H1 (cell line): Measurements from ENCODE around the gene TNIK. TPM values are rescaled to one million over a fixed set of nuclear protein-coding genes. Genes with fewer than 3 reads are reported as not detected.

Experiments
- CTCF ChIA-PET: fragments of 300-600 bp; sonication (Branson Sonifier 250); formaldehyde crosslinking; loops from one replicate; lab custom pipeline; 2021; ENCODE audit not compliant: partially characterized antibody; lab: Charles Lee
- POLR2A ChIA-PET: fragments of 300-600 bp; sonication (Branson Sonifier 250); formaldehyde crosslinking; loops from one replicate; lab custom pipeline; 2021; ENCODE audit warnings: inconsistent platforms; ENCODE audit not compliant: partially characterized antibody; lab: Charles Lee
- DNase-seq, 2 experiments: peaks; one replicate each; pipeline versions ENCODE4 v3.0.0 to v3.0.0-alpha.2; 2010 to 2022; ENCODE audit warnings: low spot score in 2 of 2, low read depth in 1 of 2, mixed read lengths in 1 of 2
- FAIRE-seq: peaks from 2 replicates; lab custom pipeline; 2011; peaks lifted over from hg19 to GRCh38; lab: Jason Lieb, UNC
- H2AFZ ChIP-seq: 2 replicates; pipeline ENCODE4 v1.8.1; 2012; ENCODE audit warnings: low read length, inconsistent platforms
- H2AK5ac ChIP-seq: 2 replicates; pipeline ENCODE4 v1.6.1; 2013; ENCODE audit warnings: low read depth, low read length
- H2BK120ac ChIP-seq: replicated peaks from 2 replicates; pipeline ENCODE3; 2013; ENCODE audit warnings: low read depth, low read length, inconsistent platforms
- H2BK12ac ChIP-seq: 2 replicates; pipeline ENCODE4 v1.6.1; 2013; ENCODE audit warnings: low read depth, low read length
- H2BK15ac ChIP-seq: 2 replicates; pipeline ENCODE4 v1.6.1; 2013; ENCODE audit warnings: low read length
- H2BK20ac ChIP-seq: 2 replicates; pipeline ENCODE4 v1.6.1; 2013; ENCODE audit warnings: low read length
- H2BK5ac ChIP-seq: 2 replicates; pipeline ENCODE4 v1.6.1; 2013; ENCODE audit warnings: low read depth, low read length
- H3K14ac ChIP-seq: 2 replicates; pipeline ENCODE4 v1.6.1; 2013; ENCODE audit warnings: inconsistent platforms; ENCODE audit not compliant: insufficient read length
- H3K18ac ChIP-seq: 2 replicates; pipeline ENCODE4 v1.6.1; 2013; ENCODE audit warnings: low read length; ENCODE audit errors: extremely low read depth
- H3K23ac ChIP-seq: 2 replicates; pipeline ENCODE4 v1.6.1; 2013; ENCODE audit warnings: inconsistent platforms; ENCODE audit not compliant: insufficient read length
- H3K23me2 ChIP-seq: 2 replicates; pipeline ENCODE4 v1.6.1; 2013; ENCODE audit warnings: low read depth, low read length
- H3K27ac ChIP-seq: 2 replicates; pipeline ENCODE4 v1.6.1; 2011; ENCODE audit warnings: low read depth, low read length, inconsistent platforms
- H3K27me3 ChIP-seq, 4 experiments: replicated peaks in 1 of 4; 1 replicate in 1 of 4; 2 replicates in 3 of 4; pipeline versions ENCODE4 v1.6.1 to v1.8.1; 2011 to 2013; ENCODE audit warnings: low read length in 3 of 4, mild to moderate bottlenecking in 3 of 4, inconsistent platforms in 2 of 4, mixed read lengths in 2 of 4, moderate library complexity in 1 of 4; ENCODE audit not compliant: control insufficient read depth in 3 of 4, insufficient read depth in 3 of 4; ENCODE audit errors: extremely low read depth in 1 of 4
- H3K36me3 ChIP-seq, 4 experiments: 2 replicates each; pipeline versions ENCODE4 v1.6.1 to v1.8.1; 2011 to 2013; ENCODE audit warnings: mild to moderate bottlenecking in 4 of 4, low read length in 3 of 4, moderate library complexity in 2 of 4, control low read depth in 1 of 4, inconsistent platforms in 1 of 4; ENCODE audit not compliant: insufficient read depth in 4 of 4, control insufficient read depth in 2 of 4
- H3K4ac ChIP-seq: replicated peaks from 2 replicates; pipeline ENCODE3; 2013; ENCODE audit warnings: low read length, low read depth, mixed read lengths, inconsistent platforms; ENCODE audit not compliant: insufficient read length
- H3K4me1 ChIP-seq, 4 experiments: replicated peaks in 1 of 4; 1 replicate in 1 of 4; 2 replicates in 3 of 4; pipeline versions ENCODE4 v1.6.1 to v1.8.1; 2011 to 2013; ENCODE audit warnings: low read length in 3 of 4, inconsistent platforms in 2 of 4, mixed read lengths in 1 of 4; ENCODE audit not compliant: insufficient read depth in 4 of 4, control insufficient read depth in 3 of 4
- H3K4me2 ChIP-seq, 2 experiments: 2 replicates each; pipeline versions ENCODE4 v1.6.1 to v1.8.1; 2011 to 2013; ENCODE audit warnings: low read depth in 2 of 2, low read length in 2 of 2, control low read depth in 1 of 2, inconsistent platforms in 1 of 2, mild to moderate bottlenecking in 1 of 2; ENCODE audit not compliant: insufficient read depth in 1 of 2
- H3K4me3 ChIP-seq, 4 experiments: fragments of 200-600, 300-600 bp in 1 of 4; sonication (generic), shearing (Covaris generic), sonication (Bioruptor Twin) in 1 of 4; 2 replicates each; pipeline versions ENCODE4 v1.5.1 to v1.8.1; 2011 to 2016; ENCODE audit warnings: low read length in 4 of 4, low read depth in 3 of 4, control low read depth in 2 of 4, inconsistent platforms in 2 of 4, mild to moderate bottlenecking in 2 of 4, mixed read lengths in 1 of 4, moderate library complexity in 1 of 4; ENCODE audit not compliant: insufficient read depth in 2 of 4; ENCODE audit errors: extremely low read depth in 1 of 4
- H3K56ac ChIP-seq: replicated peaks from 2 replicates; pipeline ENCODE3; 2013; ENCODE audit warnings: low read depth, mild to moderate bottlenecking, mixed read lengths, low read length, inconsistent platforms; ENCODE audit not compliant: insufficient read length
- H3K79me1 ChIP-seq: 2 replicates; pipeline ENCODE4 v1.6.1; 2013; ENCODE audit warnings: low read depth, low read length, control low read depth
- H3K79me2 ChIP-seq, 2 experiments: 2 replicates each; pipeline versions ENCODE4 v1.6.1 to v1.8.1; 2012 to 2013; ENCODE audit warnings: low read length in 2 of 2, mild to moderate bottlenecking in 2 of 2, inconsistent platforms in 1 of 2; ENCODE audit not compliant: insufficient read depth in 2 of 2, control insufficient read depth in 1 of 2
- H3K9ac ChIP-seq, 4 experiments: replicated peaks in 1 of 4; 1 replicate in 1 of 4; 2 replicates in 3 of 4; pipeline versions ENCODE4 v1.6.1 to v1.8.1; 2011 to 2013; ENCODE audit warnings: low read depth in 3 of 4, low read length in 3 of 4, control low read depth in 2 of 4, mild to moderate bottlenecking in 2 of 4, moderate library complexity in 2 of 4, inconsistent platforms in 1 of 4; ENCODE audit errors: extremely low read depth in 1 of 4
- H3K9me3 ChIP-seq, 2 experiments: 2 replicates each; pipeline versions ENCODE4 v1.6.1 to v1.8.1; 2012 to 2013; ENCODE audit warnings: mild to moderate bottlenecking in 2 of 2, moderate library complexity in 2 of 2, control low read depth in 1 of 2, inconsistent platforms in 1 of 2, low read depth in 1 of 2, low read length in 1 of 2, mixed read lengths in 1 of 2; ENCODE audit not compliant: insufficient read depth in 2 of 2
- H4K20me1 ChIP-seq, 2 experiments: replicated peaks in 1 of 2; 2 replicates each; pipeline versions ENCODE3 to v1.8.1; 2011 to 2013; ENCODE audit warnings: inconsistent platforms in 2 of 2, low read length in 2 of 2, mild to moderate bottlenecking in 1 of 2; ENCODE audit not compliant: insufficient read depth in 2 of 2, control insufficient read depth in 1 of 2
- H4K5ac ChIP-seq: 2 replicates; pipeline ENCODE4 v1.6.1; 2013; ENCODE audit warnings: low read length, low read depth, mixed read lengths, inconsistent platforms; ENCODE audit not compliant: insufficient read length
- H4K8ac ChIP-seq: 2 replicates; pipeline ENCODE4 v1.8.0; 2013; ENCODE audit warnings: mild to moderate bottlenecking, moderate library complexity, low read length, inconsistent platforms; ENCODE audit not compliant: insufficient read depth; ENCODE audit errors: extremely low read depth
- H4K91ac ChIP-seq: replicated peaks from 2 replicates; pipeline ENCODE3; 2013; ENCODE audit warnings: low read length, mixed read lengths, inconsistent platforms; ENCODE audit not compliant: insufficient read length
- CBX8 ChIP-seq: fragments of 300-800, 300-1000 bp; sonication (generic); IDR thresholded peaks from 2 replicates; pipeline ENCODE4 v1.7.1; 2016; ENCODE audit warnings: low read depth, low read length, borderline replicate concordance
- CHD2 ChIP-seq: IDR thresholded peaks from 2 replicates; pipeline ENCODE4 v1.6.1; 2012; ENCODE audit warnings: low read length, improper control_type of control experiment
- MAFK ChIP-seq: IDR thresholded peaks from 2 replicates; pipeline ENCODE4 v1.6.1; 2012; ENCODE audit warnings: low read depth, mild to moderate bottlenecking, improper control_type of control experiment, low read length
- MAX ChIP-seq: IDR thresholded peaks from 2 replicates; pipeline ENCODE4 v1.6.1; 2012; ENCODE audit warnings: inconsistent platforms
- RNF2 ChIP-seq: fragments of 200-900, 300-1000 bp; sonication (generic); IDR thresholded peaks from 2 replicates; pipeline ENCODE4 v1.7.1; 2016; ENCODE audit warnings: borderline replicate concordance, low read depth, mild to moderate bottlenecking, antibody characterized with exemption, low read length; ENCODE audit not compliant: poor library complexity, severe bottlenecking; ENCODE audit errors: missing control alignments
- SAP30 ChIP-seq: fragments of 300-600 bp; sonication (generic); IDR thresholded peaks from 2 replicates; pipeline ENCODE4 v1.7.1; 2012; ENCODE audit warnings: low read length, moderate library complexity, mild to moderate bottlenecking, inconsistent platforms; ENCODE audit not compliant: insufficient read depth, insufficient replicate concordance
- SIRT6 ChIP-seq: IDR thresholded peaks from one replicate; pipeline ENCODE4 v1.7.1; 2012; ENCODE audit warnings: low read length, inconsistent platforms
- SP1 ChIP-seq: IDR thresholded peaks from 2 replicates; pipeline ENCODE4 v1.6.1; 2011; ENCODE audit warnings: low read depth, low read length
- WGBS, 2 experiments: shearing (Covaris generic) in 1 of 2; methylation state at CpG; one replicate each; pipeline versions ENCODE4 v1.1.6 to v1.1.7; 2013 to 2015; ENCODE audit warnings: low lambda C conversion rate in 2 of 2, mixed read lengths in 2 of 2, inconsistent platforms in 1 of 2, low coverage in 1 of 2, missing lambda C conversion rate in 1 of 2; ENCODE audit not compliant: insufficient replicate concordance in 2 of 2, insufficient coverage in 1 of 2, insufficient read length in 1 of 2; ENCODE audit errors: extremely low coverage in 1 of 2, missing lambda C conversion rate in 1 of 2; 5-methylcytosine and 5-hydroxymethylcytosine counted together
- polyA plus RNA-seq, 7 experiments: library from polyadenylated mRNA; depleted of rRNA in 3 of 7; stranded (reverse) in 5 of 7; unstranded in 2 of 7; fragments of >200 nt in 5 of 7; fragments of 200-250 nt in 2 of 7; gene quantifications; 1 replicate in 5 of 7; 2 replicates in 1 of 7; 4 replicates in 1 of 7; pipeline versions ENCODE4 v1.2.1 to v1.2.3, GENCODE V29; 2011 to 2013; ENCODE audit warnings: missing spikeins in 2 of 7, mixed read lengths in 2 of 7
- total RNA-seq: library from RNA; stranded (reverse); fragmentation: NEBNext Ultra II Directional; extraction: Animal tissue kit (Norgen Biotek cat#: 25700); gene quantifications from 2 replicates; pipeline ENCODE4 v1.2.1, GENCODE V29; 2021

TNIK gene
- total and polyA plus RNA-seq, 2 of the 8 experiments (the other 6 are each of a cell fraction or from before 2014, with no cell fraction given), result 7.4 to 42.0 TPM

GRCh38 chr3:171213178-171213577 lies 247.0 kb downstream of the TNIK start:
- H3K9me3 ChIP-seq, result no peaks in the 10 kb centered on the region
- no peak for FAIRE-seq
- no peak overlapping the region for H3K14ac ChIP-seq
- H4K20me1 ChIP-seq, result no peaks in the 10 kb centered on the region
- H4K91ac ChIP-seq, result no peak overlapping the region
- H4K8ac ChIP-seq, result no peak overlapping the region
- no peaks in the 10 kb centered on the region for H3K23me2 ChIP-seq
- H3K27me3 ChIP-seq, result no peaks in the 10 kb centered on the region
- TF ChIP-seq SP1, result no peak
- no peak for TF ChIP-seq RNF2
- TF ChIP-seq CBX8, result no peak
- no peak for TF ChIP-seq MAX
- no peak for TF ChIP-seq SIRT6
- no peak for TF ChIP-seq CHD2
- TF ChIP-seq MAFK, result no peak
- TF ChIP-seq SAP30, result no peak
- CTCF ChIA-PET, result no interaction called here
- H3K56ac ChIP-seq, result no peak overlapping the region
- 86% methylated on average over 8 of the region's 8 CpGs; no CpG with 5 or more reads in 1 of the 2 experiments for WGBS, 2 experiments
- no peaks in the 10 kb centered on the region for H3K79me2 ChIP-seq
- H2AFZ ChIP-seq, result no peak overlapping the region
- H3K4me2 ChIP-seq, result no peak overlapping the region
- no peak overlapping the region for H4K5ac ChIP-seq
- H2BK15ac ChIP-seq, result no peak overlapping the region
- H3K23ac ChIP-seq, result no peak overlapping the region
- H3K4ac ChIP-seq, result no peak overlapping the region
- no peak overlapping the region for H2BK5ac ChIP-seq
- H3K18ac ChIP-seq, result no peak overlapping the region
- H3K27ac ChIP-seq, result no peak overlapping the region
- no peaks in the 10 kb centered on the region for H3K79me1 ChIP-seq
- DNase-seq, result no peak
- no peak overlapping the region for H2BK120ac ChIP-seq
- peaks cover 0 to 3% (median 0%) of the 10 kb centered on the region in 4 experiments; a peak in 1 of 7 replicates for H3K4me1 ChIP-seq
- H3K36me3 ChIP-seq, result no peaks in the 10 kb centered on the region
- no peak overlapping the region for H3K9ac ChIP-seq
- POLR2A ChIA-PET, result no interaction called here
- H2BK12ac ChIP-seq, result no peak overlapping the region
- H2AK5ac ChIP-seq, result no peak overlapping the region
- H2BK20ac ChIP-seq, result no peak overlapping the region
- H3K4me3 ChIP-seq, result no peak overlapping the region
